Activated CD4-positive, alpha-beta memory T cell treated with anti-CD3 and anti-CD28 coated beads for 36 hours (primary cell): ENCODE data around the gene CDC42BPA. TPM values are rescaled to one million over a fixed set of nuclear protein-coding genes. Genes with fewer than 3 reads are reported as not detected.

Source experiments
- CTCF ChIA-PET: fragments of 350-600 bp; sonication (Branson Sonifier 250); formaldehyde crosslinking; loops from one replicate; lab custom pipeline; 2021; ENCODE audit warnings: antibody characterized with exemption, inconsistent platforms; lab: Charles Lee
- POLR2A ChIA-PET: fragments of 350-600 bp; sonication (Branson Sonifier 250); formaldehyde crosslinking; loops from one replicate; lab custom pipeline; 2021; ENCODE audit warnings: antibody characterized with exemption; lab: Charles Lee
- DNase-seq: peaks from one replicate; pipeline ENCODE4 v3.0.0-alpha.2; 2020
- H3K27ac Mint-ChIP-seq: one replicate; pipeline ENCODE4 v1.8.0; 2021; ENCODE audit warnings: mixed read lengths
- H3K27me3 Mint-ChIP-seq: one replicate; pipeline ENCODE4 v1.8.0; 2021; ENCODE audit warnings: mixed read lengths
- H3K36me3 Mint-ChIP-seq: one replicate; pipeline ENCODE4 v1.8.0; 2021; ENCODE audit warnings: mixed read lengths
- H3K4me1 Mint-ChIP-seq: one replicate; pipeline ENCODE4 v1.8.0; 2021; ENCODE audit warnings: low read depth, mixed read lengths
- H3K4me3 Mint-ChIP-seq: one replicate; pipeline ENCODE4 v1.8.0; 2021; ENCODE audit warnings: mild to moderate bottlenecking, mixed read lengths
- H3K9me3 Mint-ChIP-seq: one replicate; pipeline ENCODE4 v1.8.0; 2021; ENCODE audit warnings: mixed read lengths
- intact Hi-C: fragments of 100-400 bp; cut with micrococcal nuclease; formaldehyde crosslinking; loops from one replicate; pipeline ENCODE4 v1.15.1; 2023
- total RNA-seq, 2 experiments: library from RNA; stranded (reverse); gene quantifications; one replicate each; pipeline ENCODE4 v1.2.3, GENCODE V29; 2021

CDC42BPA gene
- total RNA-seq, 2 experiments from 2014 or later = 2.1 to 3.1 TPM

DNA sequence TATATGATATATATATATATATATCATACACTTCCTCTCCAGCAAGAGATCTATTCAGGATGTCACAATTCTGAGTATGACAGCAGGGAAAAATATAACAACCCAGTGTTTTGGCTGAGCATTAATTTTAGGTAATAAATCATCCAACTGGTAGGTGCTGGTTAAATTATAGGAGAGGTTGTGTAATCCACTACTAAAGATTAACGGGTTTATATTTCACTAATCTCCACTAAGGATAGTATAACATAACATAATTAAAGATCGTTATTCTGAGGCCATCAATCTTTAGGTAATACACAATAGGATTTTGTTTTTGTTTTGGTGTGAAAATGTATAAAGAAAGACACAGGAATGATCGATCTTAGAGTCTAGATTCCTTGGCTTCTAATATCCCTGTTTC, 276.0 kb downstream of the CDC42BPA start:
- H3K36me3 Mint-ChIP-seq = no peaks in the 10 kb centered on the region
- no peaks in the 10 kb centered on the region for H3K9me3 Mint-ChIP-seq
- H3K27ac Mint-ChIP-seq = no peak overlapping the region
- intact Hi-C loops = loop anchor here (10.0 kb wide), 1 partner anchor 63 kb away; no protein-coding TSS in a partner anchor
- ChIA-PET CTCF (no interaction called here), POLR2A (no interaction called here)
- DNase-seq = no peak
- H3K4me3 Mint-ChIP-seq = no peak overlapping the region
- H3K4me1 Mint-ChIP-seq = peaks cover 2% of the 10 kb centered on the region
- peaks cover 20% of the 10 kb centered on the region for H3K27me3 Mint-ChIP-seq

DNA sequence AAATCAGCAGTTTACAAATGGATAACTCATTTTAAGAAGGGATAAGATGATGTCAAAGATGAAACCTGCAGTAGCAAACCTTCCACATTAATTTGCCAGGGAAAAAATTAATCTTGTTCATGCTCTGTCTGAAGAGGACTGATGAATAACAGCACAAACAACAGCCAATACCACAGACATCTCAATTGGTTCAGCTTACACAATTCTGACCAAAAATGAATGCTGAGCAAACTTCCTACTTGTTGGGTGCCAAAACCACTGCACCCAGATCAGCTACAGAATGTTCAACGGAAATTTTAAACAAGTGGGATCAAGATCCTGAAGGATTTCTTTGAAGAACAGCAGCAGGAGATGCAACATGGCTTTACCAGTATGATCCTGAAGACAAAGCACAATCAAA, 279.9 kb downstream of the CDC42BPA start:
- DNase-seq = no peak
- ChIA-PET CTCF (no interaction called here), POLR2A (no interaction called here)
- Mint-ChIP-seq H3K27me3 (peaks cover 7% of the 10 kb centered on the region), H3K4me1 (peaks cover 4% of the 10 kb centered on the region), H3K4me3 (no peak overlapping the region), H3K36me3 (no peaks in the 10 kb centered on the region), H3K27ac (no peak overlapping the region), H3K9me3 (no peaks in the 10 kb centered on the region)
- intact Hi-C loops = no loop called here

DNA sequence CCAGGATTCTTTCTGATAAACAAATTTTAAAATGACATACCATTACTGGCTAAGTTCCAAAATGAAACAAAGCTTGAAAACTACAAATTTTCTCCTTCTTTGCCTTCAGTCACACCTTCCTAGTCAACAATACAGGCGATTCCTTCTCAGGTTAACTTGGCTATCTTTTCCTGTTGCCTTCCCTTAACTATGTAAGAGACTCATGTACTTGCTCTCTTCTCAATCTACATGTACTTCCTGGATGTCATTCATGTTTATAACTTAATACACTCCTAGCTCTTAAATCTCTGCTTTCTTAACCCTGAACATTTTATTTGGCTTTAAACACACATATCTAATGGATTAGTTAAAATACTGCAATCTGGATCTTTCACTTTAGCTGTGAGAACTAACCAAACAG, 281.2 kb downstream of the CDC42BPA start:
- Mint-ChIP-seq H3K9me3 (no peaks in the 10 kb centered on the region), H3K27me3 (peaks cover 2% of the 10 kb centered on the region), H3K36me3 (no peaks in the 10 kb centered on the region), H3K4me3 (no peak overlapping the region), H3K4me1 (peaks cover 4% of the 10 kb centered on the region), H3K27ac (no peak overlapping the region)
- intact Hi-C loops = no loop called here
- DNase-seq = no peak
- ChIA-PET POLR2A (no interaction called here), CTCF (no interaction called here)

DNA sequence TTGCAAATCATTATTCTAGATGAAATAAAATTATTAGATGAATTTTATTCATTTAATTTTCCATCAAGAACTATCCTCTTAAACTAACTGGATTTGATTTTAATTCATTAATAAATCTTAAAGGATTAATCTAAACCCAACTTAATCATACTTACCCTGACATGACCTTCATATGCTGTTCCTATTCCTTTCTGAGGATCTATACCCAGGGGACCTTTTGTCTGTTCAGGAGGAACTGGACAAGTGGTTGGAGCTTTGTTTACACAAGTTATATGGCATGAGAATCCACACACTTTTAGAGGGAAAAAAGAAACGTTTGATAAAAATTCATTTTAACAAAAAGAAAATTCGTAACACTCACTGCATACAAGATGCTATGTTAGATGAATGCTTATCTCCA, 283.0 kb downstream of the CDC42BPA start:
- CTCF ChIA-PET = no interaction called here
- Mint-ChIP-seq H3K36me3 (no peaks in the 10 kb centered on the region), H3K9me3 (no peaks in the 10 kb centered on the region), H3K27ac (no peak overlapping the region), H3K4me1 (peaks cover 4% of the 10 kb centered on the region), H3K27me3 (no peaks in the 10 kb centered on the region), H3K4me3 (no peak overlapping the region)
- intact Hi-C loops = no loop called here
- DNase-seq = no peak
- POLR2A ChIA-PET = no interaction called here

DNA sequence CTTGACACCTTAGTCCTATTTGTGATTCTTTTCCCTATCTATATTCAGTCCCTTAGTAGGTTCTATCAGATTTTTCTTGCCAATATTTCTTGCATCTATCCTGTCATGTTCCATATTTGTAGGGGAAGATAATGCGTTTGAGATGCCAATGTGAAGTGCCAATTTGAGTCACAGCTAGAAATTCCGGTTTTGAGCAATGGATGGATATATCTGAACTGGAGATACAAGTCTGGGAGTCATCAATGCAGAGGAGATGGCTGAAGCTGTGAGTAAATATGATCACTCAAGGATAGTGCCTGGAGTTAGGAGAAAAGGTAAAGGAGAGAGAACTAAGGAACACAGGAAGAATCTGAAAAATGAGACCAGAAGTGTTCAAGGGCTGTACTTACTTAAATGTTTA, 284.4 kb downstream of the CDC42BPA start:
- POLR2A ChIA-PET = no interaction called here
- CTCF ChIA-PET = interaction anchor here (0.8 kb wide), 1 partner anchor 423 kb away, joined by 3 read pairs; no protein-coding TSS in a partner anchor
- H3K9me3 Mint-ChIP-seq = no peaks in the 10 kb centered on the region
- H3K27me3 Mint-ChIP-seq = no peaks in the 10 kb centered on the region
- no peak overlapping the region for H3K27ac Mint-ChIP-seq
- H3K4me3 Mint-ChIP-seq = no peak overlapping the region
- no peaks in the 10 kb centered on the region for H3K36me3 Mint-ChIP-seq
- DNase-seq = no peak
- intact Hi-C loops = no loop called here
- peaks cover 4% of the 10 kb centered on the region for H3K4me1 Mint-ChIP-seq

DNA sequence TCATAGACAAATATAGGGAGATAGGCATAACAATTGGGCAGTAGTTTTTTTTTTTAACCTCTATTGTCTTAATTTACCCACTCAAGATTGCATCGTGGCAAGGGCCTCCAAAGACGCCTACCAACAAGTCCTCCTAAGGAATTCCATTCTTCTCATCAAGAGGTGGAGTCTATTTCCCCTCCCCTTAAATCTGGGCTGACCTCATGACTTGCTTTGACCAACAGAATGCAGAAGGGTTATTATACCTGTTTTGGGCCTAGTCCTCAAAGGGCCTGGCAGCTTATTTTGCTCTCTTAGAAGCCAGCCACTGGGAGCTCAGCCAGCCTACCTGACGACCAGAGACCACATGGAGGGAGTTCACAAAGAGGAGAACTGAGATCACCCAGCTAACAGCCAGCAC, 285.9 kb downstream of the CDC42BPA start:
- Mint-ChIP-seq H3K9me3 (no peaks in the 10 kb centered on the region), H3K4me3 (no peak overlapping the region), H3K4me1 (peaks cover 4% of the 10 kb centered on the region), H3K27me3 (no peaks in the 10 kb centered on the region), H3K36me3 (no peaks in the 10 kb centered on the region), H3K27ac (no peak overlapping the region)
- ChIA-PET POLR2A (no interaction called here), CTCF (no interaction called here)
- intact Hi-C loops = no loop called here
- DNase-seq = no peak

DNA sequence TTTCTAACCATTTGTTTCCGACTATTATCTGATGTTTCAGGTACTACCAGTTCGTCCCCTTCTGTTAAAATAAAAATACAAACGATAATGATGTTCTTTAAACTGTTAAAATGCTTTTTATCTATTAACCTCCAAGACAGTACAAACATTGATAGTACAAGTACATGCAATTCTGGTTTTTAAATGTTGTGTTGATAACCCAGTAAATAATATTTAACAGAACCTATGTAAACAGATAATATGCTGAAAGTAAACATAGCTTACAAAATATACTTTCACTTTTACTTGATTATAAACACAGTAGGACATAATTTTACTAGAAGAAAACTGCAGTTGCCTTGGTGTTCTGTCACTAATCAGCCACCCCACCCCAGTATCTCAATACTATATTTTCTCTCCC, 301.3 kb downstream of the CDC42BPA start:
- Mint-ChIP-seq H3K27me3 (peaks cover 3% of the 10 kb centered on the region), H3K9me3 (peaks cover 5% of the 10 kb centered on the region), H3K27ac (no peak overlapping the region), H3K4me1 (no peaks in the 10 kb centered on the region), H3K4me3 (no peak overlapping the region), H3K36me3 (peaks cover 2% of the 10 kb centered on the region)
- ChIA-PET POLR2A (no interaction called here), CTCF (no interaction called here)
- DNase-seq = no peak
- intact Hi-C loops = no loop called here

DNA sequence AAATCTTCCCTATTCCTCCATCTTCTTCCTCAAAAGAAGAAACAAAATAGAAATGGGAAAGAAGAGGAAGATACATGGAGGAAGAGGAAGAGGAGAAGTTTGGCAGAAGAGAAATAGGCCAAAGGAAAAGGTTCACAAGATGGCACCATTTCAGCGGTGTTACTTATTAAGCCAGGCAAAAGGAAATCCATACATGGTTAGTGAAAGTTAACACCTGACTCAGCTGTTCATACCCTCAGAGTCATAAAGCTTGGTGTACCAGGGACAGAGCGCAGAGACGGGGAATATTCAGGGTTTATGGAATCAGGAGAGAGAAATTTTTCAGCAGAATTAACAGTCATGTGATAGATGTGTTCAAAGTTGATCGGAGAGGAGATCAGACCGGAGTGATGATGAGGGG, 307.6 kb downstream of the CDC42BPA start:
- intact Hi-C loops = no loop called here
- H3K36me3 Mint-ChIP-seq = no peaks in the 10 kb centered on the region
- H3K4me1 Mint-ChIP-seq = no peaks in the 10 kb centered on the region
- H3K9me3 Mint-ChIP-seq = no peaks in the 10 kb centered on the region
- no peak for DNase-seq
- ChIA-PET POLR2A (no interaction called here), CTCF (no interaction called here)
- peaks cover 7% of the 10 kb centered on the region for H3K27me3 Mint-ChIP-seq
- H3K4me3 Mint-ChIP-seq = no peak overlapping the region
- no peak overlapping the region for H3K27ac Mint-ChIP-seq

DNA sequence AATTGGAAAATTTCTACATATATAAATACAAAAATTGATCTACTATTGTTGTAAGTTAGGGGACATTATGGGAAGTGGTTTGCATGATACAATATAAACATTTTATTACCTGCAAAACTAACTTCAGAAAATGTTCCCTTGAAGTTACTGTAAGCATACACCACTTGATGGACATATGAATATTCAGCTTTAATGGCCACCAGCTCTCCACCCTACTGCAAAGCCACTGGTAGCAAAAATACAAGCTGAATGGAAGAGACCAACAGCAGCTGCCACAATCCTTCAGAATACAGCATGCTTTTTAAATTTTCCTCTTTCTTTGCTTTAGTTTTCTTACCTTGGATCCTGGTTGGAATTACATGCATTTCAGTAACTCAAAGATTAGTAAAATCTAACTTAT, 308.4 kb downstream of the CDC42BPA start:
- intact Hi-C loops = no loop called here
- CTCF ChIA-PET = no interaction called here
- no peaks in the 10 kb centered on the region for H3K9me3 Mint-ChIP-seq
- H3K36me3 Mint-ChIP-seq = no peaks in the 10 kb centered on the region
- H3K27me3 Mint-ChIP-seq = peaks cover 7% of the 10 kb centered on the region
- H3K4me1 Mint-ChIP-seq = no peaks in the 10 kb centered on the region
- no peak for DNase-seq
- POLR2A ChIA-PET = no interaction called here
- H3K4me3 Mint-ChIP-seq = no peak overlapping the region
- H3K27ac Mint-ChIP-seq = no peak overlapping the region

DNA sequence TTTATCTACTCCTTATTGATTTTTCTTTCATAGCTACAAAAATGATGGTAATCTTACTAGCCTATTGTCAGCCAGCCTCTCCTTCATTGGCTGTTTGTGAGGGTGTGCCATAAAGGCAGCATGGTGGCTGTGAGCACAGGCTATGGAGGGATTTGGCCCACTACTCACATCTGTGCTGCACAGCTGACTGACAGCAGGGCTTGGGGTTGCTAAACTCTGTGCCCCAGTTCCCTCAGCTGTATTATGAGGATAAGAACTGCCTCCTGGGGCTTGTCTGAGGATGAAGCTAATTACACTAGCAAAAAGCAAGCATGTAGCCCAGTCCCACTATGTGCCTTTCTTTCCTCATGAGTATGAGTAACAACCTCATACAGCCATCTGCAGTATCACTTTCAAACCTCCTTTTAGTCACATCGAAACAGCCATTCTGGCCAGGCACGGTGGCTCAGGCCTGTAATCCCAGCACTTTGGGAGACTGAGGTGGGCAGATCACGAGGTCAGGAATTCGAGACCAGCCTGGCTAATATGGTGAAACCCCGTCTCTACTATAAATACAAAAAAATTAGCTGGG, 312.0 kb downstream of the CDC42BPA start:
- no peak for DNase-seq
- Mint-ChIP-seq H3K27me3 (peaks cover 4% of the 10 kb centered on the region), H3K4me1 (no peaks in the 10 kb centered on the region), H3K9me3 (no peaks in the 10 kb centered on the region), H3K27ac (no peak overlapping the region), H3K36me3 (no peaks in the 10 kb centered on the region), H3K4me3 (no peak overlapping the region)
- POLR2A ChIA-PET = no interaction called here
- intact Hi-C loops = no loop called here
- CTCF ChIA-PET = no interaction called here

DNA sequence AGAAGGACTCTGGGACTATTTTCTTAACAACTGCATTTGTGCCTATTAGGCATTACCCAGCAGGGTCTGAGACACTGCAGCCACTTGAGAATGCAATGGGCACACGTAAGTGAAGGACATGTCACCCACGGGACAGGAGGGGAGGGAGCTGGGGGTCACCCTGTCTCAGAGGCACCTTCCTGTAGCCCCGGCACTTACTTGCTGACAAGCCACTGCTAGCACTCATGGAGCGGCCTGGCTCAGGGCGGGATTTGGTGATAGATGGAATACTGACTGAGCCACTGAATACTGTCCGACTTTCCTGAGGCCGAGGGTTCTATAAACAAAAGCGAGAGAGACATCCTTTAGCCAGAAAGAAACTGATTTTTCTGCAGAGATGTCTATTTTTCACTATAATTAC, 313.5 kb downstream of the CDC42BPA start:
- Mint-ChIP-seq H3K27me3 (no peaks in the 10 kb centered on the region), H3K4me3 (no peak overlapping the region), H3K9me3 (no peaks in the 10 kb centered on the region), H3K27ac (no peak overlapping the region), H3K4me1 (no peaks in the 10 kb centered on the region), H3K36me3 (no peaks in the 10 kb centered on the region)
- intact Hi-C loops = no loop called here
- DNase-seq = no peak
- CTCF ChIA-PET = no interaction called here
- POLR2A ChIA-PET = no interaction called here

DNA sequence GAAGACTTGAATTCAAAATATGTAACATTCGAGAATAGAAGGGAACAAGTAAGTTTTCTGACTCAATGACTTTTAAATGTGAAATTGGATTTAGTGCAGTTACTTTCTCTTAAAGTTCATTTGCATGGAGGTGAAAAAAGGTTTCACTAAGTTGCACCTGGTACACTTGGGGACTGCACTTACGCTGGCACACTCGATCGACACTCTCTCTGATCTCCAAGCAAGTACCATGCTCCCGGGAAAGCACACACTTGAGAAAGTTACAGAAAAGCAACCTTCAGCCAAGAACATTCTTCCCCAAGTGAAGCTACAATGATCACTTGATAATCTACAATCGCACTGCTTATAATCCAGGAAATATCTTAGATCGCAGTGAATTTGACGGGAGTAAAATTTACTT, 315.1 kb downstream of the CDC42BPA start:
- H3K27ac Mint-ChIP-seq = no peak overlapping the region
- no peaks in the 10 kb centered on the region for H3K27me3 Mint-ChIP-seq
- H3K4me1 Mint-ChIP-seq = no peaks in the 10 kb centered on the region
- intact Hi-C loops = no loop called here
- DNase-seq = no peak
- H3K4me3 Mint-ChIP-seq = no peak overlapping the region
- no peaks in the 10 kb centered on the region for H3K36me3 Mint-ChIP-seq
- POLR2A ChIA-PET = no interaction called here
- no peaks in the 10 kb centered on the region for H3K9me3 Mint-ChIP-seq
- CTCF ChIA-PET = no interaction called here

DNA sequence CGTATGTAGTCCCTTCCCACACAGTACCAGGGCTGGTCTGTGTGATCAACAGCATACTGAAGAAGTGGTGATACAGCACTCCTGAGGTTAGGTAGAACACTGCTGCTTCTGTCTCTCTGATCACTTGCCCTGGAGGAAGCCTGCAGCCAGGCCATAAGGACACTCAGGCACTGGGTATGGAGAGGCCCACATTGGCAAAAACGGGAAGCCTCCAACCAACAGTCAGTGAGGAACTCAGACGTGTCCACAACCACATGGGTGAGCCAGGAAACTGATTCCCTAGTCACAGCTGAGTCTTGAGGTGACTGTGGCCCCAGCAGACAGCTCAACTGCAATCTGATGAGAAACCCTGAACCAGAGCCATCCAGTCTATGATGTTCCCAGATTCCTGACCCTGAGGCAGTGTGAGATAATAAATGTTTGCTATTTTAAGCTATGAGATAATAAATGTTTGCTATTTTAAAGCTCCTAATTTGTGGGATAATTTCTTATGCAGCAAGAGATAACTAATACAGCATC, 315.7 kb downstream of the CDC42BPA start:
- ChIA-PET POLR2A (no interaction called here), CTCF (no interaction called here)
- Mint-ChIP-seq H3K9me3 (no peaks in the 10 kb centered on the region), H3K4me3 (no peak overlapping the region), H3K4me1 (no peaks in the 10 kb centered on the region), H3K36me3 (no peaks in the 10 kb centered on the region), H3K27me3 (no peaks in the 10 kb centered on the region), H3K27ac (no peak overlapping the region)
- intact Hi-C loops = no loop called here
- no peak for DNase-seq
